ENCODE measurements around the gene SIRT4. TPM values are rescaled to one million over a fixed set of nuclear protein-coding genes. Genes with fewer than 3 reads are reported as not detected.

SIRT4 gene
- polyA plus RNA-seq, 3 donors: 0.30 to 0.72 (median 0.53) TPM

DNA sequence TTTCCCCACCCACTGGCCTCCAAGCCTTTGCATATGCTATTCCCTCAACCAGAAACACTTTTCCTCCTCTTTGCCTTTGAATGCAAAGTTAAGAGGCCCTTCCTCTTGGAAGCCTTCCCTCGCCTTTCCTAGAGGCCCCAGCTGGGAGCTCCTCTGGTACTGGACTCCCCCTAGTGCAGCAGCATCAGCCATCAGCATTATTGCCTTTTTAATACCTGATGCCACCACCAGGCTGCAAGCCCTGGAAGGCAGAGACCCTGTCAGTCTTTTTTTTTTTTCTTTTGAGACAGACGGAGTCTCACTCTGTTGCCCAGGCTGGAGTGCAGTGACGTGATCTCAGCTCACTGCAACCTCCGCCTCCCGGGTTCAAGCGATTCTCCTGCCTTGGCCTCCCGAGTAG lies 44.6 kb downstream of the SIRT4 start:
- TF ChIP-seq, protein P1, sequence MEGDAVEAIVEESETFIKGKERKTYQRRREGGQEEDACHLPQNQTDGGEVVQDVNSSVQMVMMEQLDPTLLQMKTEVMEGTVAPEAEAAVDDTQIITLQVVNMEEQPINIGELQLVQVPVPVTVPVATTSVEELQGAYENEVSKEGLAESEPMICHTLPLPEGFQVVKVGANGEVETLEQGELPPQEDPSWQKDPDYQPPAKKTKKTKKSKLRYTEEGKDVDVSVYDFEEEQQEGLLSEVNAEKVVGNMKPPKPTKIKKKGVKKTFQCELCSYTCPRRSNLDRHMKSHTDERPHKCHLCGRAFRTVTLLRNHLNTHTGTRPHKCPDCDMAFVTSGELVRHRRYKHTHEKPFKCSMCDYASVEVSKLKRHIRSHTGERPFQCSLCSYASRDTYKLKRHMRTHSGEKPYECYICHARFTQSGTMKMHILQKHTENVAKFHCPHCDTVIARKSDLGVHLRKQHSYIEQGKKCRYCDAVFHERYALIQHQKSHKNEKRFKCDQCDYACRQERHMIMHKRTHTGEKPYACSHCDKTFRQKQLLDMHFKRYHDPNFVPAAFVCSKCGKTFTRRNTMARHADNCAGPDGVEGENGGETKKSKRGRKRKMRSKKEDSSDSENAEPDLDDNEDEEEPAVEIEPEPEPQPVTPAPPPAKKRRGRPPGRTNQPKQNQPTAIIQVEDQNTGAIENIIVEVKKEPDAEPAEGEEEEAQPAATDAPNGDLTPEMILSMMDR (IDR thresholded peaks at IDR 0.05): no peak
- H3K27me3 ChIP-seq (ENCODE audit: control insufficient read depth in 2 of 2, insufficient read depth in 2 of 2, low read length in 2 of 2): peaks cover 0 to 2% of the 10 kb centered on the region in 2 donors
- no peak for DNase-seq
- peaks cover 0 to 4% (median 0%) of the 10 kb centered on the region in 7 donors for H3K9me3 Mint-ChIP-seq
- H3K4me1 Mint-ChIP-seq: no peaks in the 10 kb centered on the region
- H3K4me3 ChIP-seq (replicated peaks in 1 of 3; ENCODE audit: low read depth in 2 of 3, low read length in 3 of 3): no peak overlapping the region
- no peaks in the 10 kb centered on the region for H3K36me3 ChIP-seq (replicated peaks in 1 of 2; ENCODE audit: control insufficient read depth in 1 of 2, insufficient read depth in 2 of 2, low read length in 2 of 2)
- H3K9me3 ChIP-seq (replicated peaks in 1 of 2; ENCODE audit: control insufficient read depth in 1 of 2, insufficient read depth in 1 of 2, low read length in 2 of 2): no peaks in the 10 kb centered on the region
- intact Hi-C loops (cut with micrococcal nuclease): no loop called here
- H3K36me3 Mint-ChIP-seq: no peaks in the 10 kb centered on the region
- no peak overlapping the region for H2AFZ ChIP-seq (ENCODE audit: insufficient read depth, low read depth, low read length, poor library complexity, severe bottlenecking)
- peaks cover 7 to 11% (median 10%) of the 10 kb centered on the region in 3 donors for H3K27me3 Mint-ChIP-seq (ENCODE audit: low read depth in 3 of 3)
- 96% methylated on average over 6 of the region's 7 CpGs for WGBS (ENCODE audit: insufficient coverage)
- no peaks in the 10 kb centered on the region for H4K20me1 ChIP-seq (ENCODE audit: insufficient read depth, low read length)
- no peaks in the 10 kb centered on the region for H3K4me1 ChIP-seq (ENCODE audit: control insufficient read depth in 1 of 2, insufficient read depth in 2 of 2, low read length in 2 of 2)
- no peak overlapping the region for H3K9ac ChIP-seq (ENCODE audit: insufficient read depth, low read length, poor library complexity, severe bottlenecking)
- no peak overlapping the region for H3K27ac ChIP-seq (ENCODE audit: low read depth in 1 of 2, low read length in 2 of 2)
- no peaks in the 10 kb centered on the region for H3K79me2 ChIP-seq (ENCODE audit: insufficient read depth, low read length)
- no peak overlapping the region for H3K4me2 ChIP-seq (replicated peaks; ENCODE audit: extremely low read depth, low read length, poor library complexity, severe bottlenecking)
- no peak overlapping the region for H3K4me3 Mint-ChIP-seq
- no peak overlapping the region for H3K27ac Mint-ChIP-seq

DNA sequence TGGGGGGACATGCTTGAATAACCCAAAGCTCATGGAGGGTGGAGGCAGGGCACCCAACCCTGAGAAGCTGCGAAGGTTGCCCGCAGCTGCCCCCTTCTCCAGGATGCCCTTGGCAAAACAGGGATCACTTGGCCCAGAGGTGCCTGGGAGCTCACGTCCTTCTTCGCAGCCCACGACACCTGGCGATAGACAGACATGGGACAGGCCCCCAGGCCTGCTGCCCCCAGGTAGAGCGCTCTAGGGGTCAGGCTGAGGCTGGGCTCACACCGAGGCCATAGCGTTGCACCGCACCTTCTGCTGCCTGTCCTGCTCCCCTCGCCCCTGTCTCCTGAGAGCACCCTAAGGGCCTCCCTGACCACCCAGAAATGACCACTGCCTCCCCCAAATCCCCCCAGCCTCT lies 45.6 kb downstream of the SIRT4 start:
- Histone ChIP-seq H3K36me3 (replicated peaks in 1 of 2; ENCODE audit: control insufficient read depth in 1 of 2, insufficient read depth in 2 of 2, low read length in 2 of 2) (no peaks in the 10 kb centered on the region), H3K79me2 (ENCODE audit: insufficient read depth, low read length) (no peaks in the 10 kb centered on the region), H3K27ac (ENCODE audit: low read depth in 1 of 2, low read length in 2 of 2) (no peak overlapping the region), H3K4me2 (replicated peaks; ENCODE audit: extremely low read depth, low read length, poor library complexity, severe bottlenecking) (no peak overlapping the region), H3K4me1 (ENCODE audit: control insufficient read depth in 1 of 2, insufficient read depth in 2 of 2, low read length in 2 of 2) (no peaks in the 10 kb centered on the region), H3K4me3 (replicated peaks in 1 of 3; ENCODE audit: low read depth in 2 of 3, low read length in 3 of 3) (no peak overlapping the region), H3K9me3 (replicated peaks in 1 of 2; ENCODE audit: control insufficient read depth in 1 of 2, insufficient read depth in 1 of 2, low read length in 2 of 2) (no peaks in the 10 kb centered on the region), H3K9ac (ENCODE audit: insufficient read depth, low read length, poor library complexity, severe bottlenecking) (no peak overlapping the region), H3K27me3 (ENCODE audit: control insufficient read depth in 2 of 2, insufficient read depth in 2 of 2, low read length in 2 of 2) (peaks cover 0 to 2% of the 10 kb centered on the region in 2 donors), H2AFZ (ENCODE audit: insufficient read depth, low read depth, low read length, poor library complexity, severe bottlenecking) (no peak overlapping the region), H4K20me1 (ENCODE audit: insufficient read depth, low read length) (no peaks in the 10 kb centered on the region)
- 97% methylated on average over 11 of the region's 11 CpGs for WGBS (ENCODE audit: insufficient coverage)
- Mint-ChIP-seq H3K27ac (peak overlapping the region in 1 of 7 donors; percentile 61), H3K9me3 (peaks cover 0 to 4% (median 0%) of the 10 kb centered on the region in 7 donors), H3K4me3 (no peak overlapping the region), H3K36me3 (no peaks in the 10 kb centered on the region), H3K4me1 (peaks cover 1% of the 10 kb centered on the region), H3K27me3 (ENCODE audit: low read depth in 3 of 3) (peaks cover 7 to 13% (median 10%) of the 10 kb centered on the region in 3 donors)
- no peak for DNase-seq
- TF ChIP-seq, protein P1 (IDR thresholded peaks at IDR 0.05): no peak
- intact Hi-C loops (cut with micrococcal nuclease): no loop called here

Data from CD14-positive monocyte (primary cell).